Progenitor cell of endocrine pancreas (in vitro differentiated cells): ENCODE results near the gene LAMA2. TPM values are rescaled to one million over a fixed set of nuclear protein-coding genes. Genes with fewer than 3 reads are reported as not detected.

ENCODE experiments used
- DNase-seq: peaks from one replicate; pipeline ENCODE4 v3.0.0; 2021; ENCODE audit warnings: low spot score; ENCODE audit not compliant: unreplicated experiment
- H3K27ac Mint-ChIP-seq: 2 replicates; pipeline ENCODE4 v1.8.0; 2021; ENCODE audit warnings: mild to moderate bottlenecking, moderate library complexity, mixed read lengths
- H3K27me3 Mint-ChIP-seq: 2 replicates; pipeline ENCODE4 v1.8.0; 2021; ENCODE audit warnings: mixed read lengths
- H3K36me3 Mint-ChIP-seq: 2 replicates; pipeline ENCODE4 v1.8.0; 2022; ENCODE audit warnings: mixed read lengths; ENCODE audit not compliant: insufficient read depth
- H3K4me1 Mint-ChIP-seq: 2 replicates; pipeline ENCODE4 v1.8.0; 2021; ENCODE audit warnings: low read depth, mixed read lengths
- H3K4me3 Mint-ChIP-seq: 2 replicates; pipeline ENCODE4 v1.8.0; 2021; ENCODE audit warnings: low read depth, mild to moderate bottlenecking, moderate library complexity, mixed read lengths
- H3K9me3 Mint-ChIP-seq: 2 replicates; pipeline ENCODE4 v1.8.0; 2021; ENCODE audit warnings: low read depth, mixed read lengths
- CTCF ChIP-seq: fragments of 200-600 bp; sonication (generic); IDR thresholded peaks from one replicate; pipeline ENCODE4 v1.5.0; 2021; ENCODE audit warnings: antibody characterized with exemption, mild to moderate bottlenecking; ENCODE audit not compliant: unreplicated experiment
- total RNA-seq: library from RNA; stranded (reverse); gene quantifications from 2 replicates; pipeline ENCODE4 v1.2.1, GENCODE V29; 2021

The LAMA2 gene
- total RNA-seq, 1 donor from 2014 or later = 0.22 TPM

- peaks cover 6% of the 10 kb centered on the region for H3K9me3 Mint-ChIP-seq
- peaks cover 6% of the 10 kb centered on the region for H3K36me3 Mint-ChIP-seq
- no peak overlapping the region for H3K27ac Mint-ChIP-seq
- TF ChIP-seq CTCF = no peak
- no peak overlapping the region for H3K4me3 Mint-ChIP-seq
- H3K4me1 Mint-ChIP-seq = no peaks in the 10 kb centered on the region
- no peak for DNase-seq
- H3K27me3 Mint-ChIP-seq = no peaks in the 10 kb centered on the region
These were observed 661.0 kb downstream of the LAMA2 start for GRCh38 chr6:129543981-129544380.

- H3K9me3 Mint-ChIP-seq = peaks cover 6% of the 10 kb centered on the region
- no peak overlapping the region for H3K4me3 Mint-ChIP-seq
- no peaks in the 10 kb centered on the region for H3K4me1 Mint-ChIP-seq
- peaks cover 6% of the 10 kb centered on the region for H3K36me3 Mint-ChIP-seq
- no peaks in the 10 kb centered on the region for H3K27me3 Mint-ChIP-seq
- TF ChIP-seq CTCF = no peak
- H3K27ac Mint-ChIP-seq = no peak overlapping the region
- no peak for DNase-seq
These were observed 662.1 kb downstream of the LAMA2 start for GRCh38 chr6:129544892-129545612.

- H3K4me1 Mint-ChIP-seq = no peaks in the 10 kb centered on the region
- H3K27me3 Mint-ChIP-seq = no peaks in the 10 kb centered on the region
- TF ChIP-seq CTCF = no peak
- peaks cover 6% of the 10 kb centered on the region for H3K36me3 Mint-ChIP-seq
- DNase-seq = no peak
- peaks cover 6% of the 10 kb centered on the region for H3K9me3 Mint-ChIP-seq
- no peak overlapping the region for H3K27ac Mint-ChIP-seq
- no peak overlapping the region for H3K4me3 Mint-ChIP-seq
These were observed 663.8 kb downstream of the LAMA2 start for GRCh38 chr6:129546702-129547101.

GRCh38 chr6:129551486-129551885 lies 668.5 kb downstream of the LAMA2 start:
- Mint-ChIP-seq H3K36me3 (peaks cover 5% of the 10 kb centered on the region), H3K9me3 (no peaks in the 10 kb centered on the region), H3K4me1 (peaks cover 2% of the 10 kb centered on the region), H3K27me3 (no peaks in the 10 kb centered on the region), H3K4me3 (no peak overlapping the region), H3K27ac (no peak overlapping the region)
- DNase-seq = no peak
- TF ChIP-seq CTCF = no peak

- Mint-ChIP-seq H3K4me1 (peaks cover 2% of the 10 kb centered on the region), H3K9me3 (no peaks in the 10 kb centered on the region), H3K36me3 (peaks cover 4% of the 10 kb centered on the region), H3K27ac (no peak overlapping the region), H3K4me3 (no peak overlapping the region), H3K27me3 (no peaks in the 10 kb centered on the region)
- TF ChIP-seq CTCF = no peak
- DNase-seq = no peak
These were observed 669.5 kb downstream of the LAMA2 start for GRCh38 chr6:129552413-129552812.
